GM15510 (cell line): ENCODE data around the gene AGTR1.

Experiments
- POLR2A ChIP-seq: IDR thresholded peaks from 3 replicates; pipeline ENCODE4 v1.6.1; 2011; ENCODE audit warnings: borderline replicate concordance; ENCODE audit not compliant: insufficient read length; ENCODE audit errors: extremely low read depth

The AGTR1 gene

GRCh38 chr3:148772835-148773234, 75.1 kb downstream of the AGTR1 start:
- no peak for TF ChIP-seq POLR2A

DNA sequence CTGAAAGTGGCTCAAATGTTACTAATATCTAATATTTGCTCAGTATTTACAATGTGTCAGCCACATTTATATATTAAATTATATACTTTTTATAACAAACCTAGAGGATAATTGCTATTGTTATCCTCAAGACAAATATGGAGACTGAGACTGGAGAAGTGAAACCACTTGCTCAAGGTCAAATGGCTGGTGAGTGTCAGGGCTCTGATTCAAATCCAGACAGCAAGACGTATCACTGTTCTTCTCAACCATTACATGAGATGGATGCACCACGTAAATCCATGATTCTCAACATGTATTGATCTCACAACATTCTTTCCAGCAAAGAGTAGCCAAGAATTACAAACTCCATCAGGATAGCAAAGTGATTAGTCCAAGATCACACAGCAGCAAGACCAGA, 76.1 kb downstream of the AGTR1 start:
- TF ChIP-seq POLR2A, result no peak

GRCh38 chr3:148778926-148779325, 81.2 kb downstream of the AGTR1 start:
- no peak for TF ChIP-seq POLR2A

DNA sequence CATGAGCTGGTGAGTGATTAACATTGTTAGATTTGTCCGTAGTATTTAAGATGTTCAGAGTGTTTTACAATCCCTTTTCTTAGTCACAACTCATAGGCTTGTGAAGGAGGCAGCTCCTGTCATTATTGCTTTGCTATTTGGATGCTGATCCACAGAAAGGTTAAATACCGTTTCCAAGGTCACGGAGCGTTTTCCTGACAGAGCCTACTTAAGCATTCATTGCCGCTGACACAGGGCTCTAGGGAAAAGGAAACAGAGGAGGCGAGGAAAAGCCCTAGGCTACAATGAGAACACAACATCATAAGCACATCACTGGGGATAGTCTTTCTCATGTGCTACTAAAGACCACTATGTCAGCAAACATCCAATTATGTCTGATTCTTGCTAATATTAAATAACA, 91.4 kb downstream of the AGTR1 start:
- no peak for TF ChIP-seq POLR2A

- TF ChIP-seq POLR2A, result no peak
Measured at GRCh38 chr3:148789906-148790305, 92.2 kb downstream of the AGTR1 start.

DNA sequence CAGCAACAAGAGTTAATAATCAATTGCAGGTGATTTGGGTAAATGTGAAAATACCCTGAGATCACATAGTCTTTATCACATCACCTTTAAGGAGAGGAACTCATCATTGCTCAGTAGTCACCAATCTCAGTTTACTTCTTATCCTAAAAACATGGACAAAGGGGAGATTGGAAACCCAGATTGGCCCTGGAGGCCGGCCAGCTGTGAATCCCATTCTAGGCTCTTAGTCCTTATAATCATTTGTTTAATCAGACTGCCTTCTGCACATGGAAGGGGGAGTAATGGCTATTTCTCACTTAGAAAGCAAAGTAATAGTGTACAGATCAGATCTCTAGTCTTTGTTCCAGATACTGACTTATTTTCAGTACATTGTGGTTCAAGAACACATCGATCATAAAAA, 92.7 kb downstream of the AGTR1 start:
- no peak for TF ChIP-seq POLR2A

DNA sequence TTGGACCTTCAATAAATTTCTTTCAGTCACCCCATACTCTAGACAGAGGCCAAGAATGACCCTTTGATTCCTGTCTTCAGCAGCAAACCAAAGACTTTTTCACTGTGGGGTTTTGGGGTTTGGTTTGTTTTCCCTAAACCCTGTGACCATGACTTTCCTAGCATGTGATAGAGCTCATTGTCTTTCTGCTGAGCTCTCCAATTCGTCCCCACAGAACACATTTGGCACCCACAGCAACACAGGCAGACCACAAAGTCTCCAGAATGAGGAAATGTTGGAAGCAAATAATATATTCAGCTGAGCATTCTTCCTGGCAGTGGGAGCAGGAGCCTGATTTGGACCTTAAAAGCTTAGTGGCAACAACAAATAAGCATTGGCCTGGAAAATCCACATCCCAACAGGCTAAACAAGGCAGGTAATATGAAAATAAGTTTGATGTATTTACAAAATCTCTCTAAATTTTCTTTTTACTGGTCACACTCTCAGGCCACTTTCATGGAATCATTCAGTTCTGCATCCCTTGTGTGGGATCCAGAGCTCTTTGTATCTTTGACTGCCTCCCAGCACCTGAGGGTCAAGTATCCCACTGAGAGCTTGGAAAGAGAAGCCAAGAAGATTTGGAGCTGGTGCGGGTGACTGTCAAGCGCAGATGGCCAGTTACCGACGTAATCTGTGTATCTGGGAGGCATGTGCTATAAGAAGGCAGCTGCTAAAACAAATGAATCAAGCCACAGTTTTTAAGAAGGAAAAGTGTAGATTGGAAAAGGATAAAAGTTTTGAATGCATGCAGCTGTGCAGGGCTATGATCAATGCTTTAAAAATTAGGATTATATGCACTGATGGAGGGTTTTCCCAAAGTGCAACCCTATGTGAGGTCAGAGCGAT, 93.4 kb downstream of the AGTR1 start:
- TF ChIP-seq POLR2A, result no peak

DNA sequence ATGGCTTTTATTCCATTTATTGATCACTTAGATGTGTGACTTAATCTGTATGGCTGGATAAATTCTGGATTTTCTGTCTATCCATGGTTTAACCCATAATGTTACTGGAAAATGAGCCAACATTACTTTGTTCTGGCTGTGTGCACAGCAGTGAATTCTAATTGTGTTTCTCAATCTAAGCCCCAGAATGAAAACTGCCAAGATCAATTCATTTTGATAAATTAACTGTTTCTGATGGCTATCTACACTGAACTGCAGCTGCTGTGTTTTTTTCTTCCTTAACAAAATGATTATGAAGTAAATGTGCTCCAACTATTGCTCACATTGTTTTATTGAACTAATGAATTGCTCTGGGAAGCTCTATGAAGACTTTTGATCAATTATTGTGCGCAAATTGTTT, 94.2 kb downstream of the AGTR1 start:
- TF ChIP-seq POLR2A, result no peak

DNA sequence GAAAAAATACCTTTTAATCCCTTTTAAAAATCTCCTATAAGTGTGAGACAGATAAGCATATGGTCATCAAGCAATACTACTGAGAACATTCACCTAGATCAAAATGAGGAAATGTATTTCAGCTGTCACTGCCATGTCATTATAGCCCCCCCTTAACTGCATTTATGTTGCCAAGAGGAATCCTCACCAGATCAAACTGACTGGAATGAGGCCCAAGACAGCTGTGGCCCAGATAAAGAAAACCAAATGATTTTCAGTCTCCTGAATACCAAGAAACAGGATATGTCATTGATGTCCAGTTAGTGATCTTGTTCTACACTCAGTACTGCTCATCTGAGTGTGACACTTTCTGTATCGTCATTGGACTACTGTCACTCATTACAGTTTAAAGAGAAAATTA, 94.8 kb downstream of the AGTR1 start:
- TF ChIP-seq POLR2A, result no peak
